ENCODE results near the gene AKNA. TPM values are rescaled to one million over a fixed set of nuclear protein-coding genes. Genes with fewer than 3 reads are reported as not detected.

AKNA gene
- total RNA-seq, 1 experiment from 2014 or later: 5.1 TPM

DNA sequence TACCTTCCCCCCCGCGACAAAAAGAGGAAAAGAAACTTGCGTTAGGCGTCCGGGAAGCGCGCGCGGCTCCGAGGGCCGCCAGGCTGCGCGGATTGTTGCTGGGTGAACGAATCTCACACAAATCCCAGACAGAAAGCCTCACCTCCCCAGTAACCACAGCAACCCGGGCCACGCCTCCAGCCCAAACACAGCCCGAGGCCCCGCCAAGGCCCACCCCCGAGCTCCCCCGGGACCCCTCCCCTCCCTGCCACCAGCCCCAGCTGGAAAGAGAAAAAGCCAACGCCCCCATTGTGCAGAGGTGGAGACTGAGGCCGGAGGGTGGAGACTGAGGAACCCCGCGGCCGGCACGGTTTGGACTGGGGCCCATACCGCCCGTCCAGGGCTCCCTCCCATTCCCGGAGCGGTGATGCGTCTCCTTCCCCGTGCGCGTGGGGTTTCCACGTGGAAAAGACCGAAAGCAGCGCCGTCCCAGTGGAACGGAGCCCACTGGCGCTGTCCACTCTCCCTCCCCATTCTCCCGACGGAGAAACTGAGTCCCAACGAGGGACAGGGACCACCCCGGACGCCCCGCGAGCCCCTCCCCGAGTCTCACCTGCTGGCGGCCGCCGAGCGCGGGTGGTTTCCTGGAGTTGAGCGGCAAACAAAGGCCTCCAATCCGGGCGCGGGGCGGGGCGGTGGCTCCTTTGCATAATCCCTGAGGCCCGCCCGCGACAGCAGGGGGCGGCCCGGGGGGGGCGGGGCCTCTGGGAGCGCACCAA is 10.2 kb upstream of the AKNA start:
- DNase-seq (ENCODE audit: low spot score): peak; percentile 79
- in situ Hi-C loops (cut with HindIII; ENCODE audit: low sequenced_read_pairs): no loop called here

DNA sequence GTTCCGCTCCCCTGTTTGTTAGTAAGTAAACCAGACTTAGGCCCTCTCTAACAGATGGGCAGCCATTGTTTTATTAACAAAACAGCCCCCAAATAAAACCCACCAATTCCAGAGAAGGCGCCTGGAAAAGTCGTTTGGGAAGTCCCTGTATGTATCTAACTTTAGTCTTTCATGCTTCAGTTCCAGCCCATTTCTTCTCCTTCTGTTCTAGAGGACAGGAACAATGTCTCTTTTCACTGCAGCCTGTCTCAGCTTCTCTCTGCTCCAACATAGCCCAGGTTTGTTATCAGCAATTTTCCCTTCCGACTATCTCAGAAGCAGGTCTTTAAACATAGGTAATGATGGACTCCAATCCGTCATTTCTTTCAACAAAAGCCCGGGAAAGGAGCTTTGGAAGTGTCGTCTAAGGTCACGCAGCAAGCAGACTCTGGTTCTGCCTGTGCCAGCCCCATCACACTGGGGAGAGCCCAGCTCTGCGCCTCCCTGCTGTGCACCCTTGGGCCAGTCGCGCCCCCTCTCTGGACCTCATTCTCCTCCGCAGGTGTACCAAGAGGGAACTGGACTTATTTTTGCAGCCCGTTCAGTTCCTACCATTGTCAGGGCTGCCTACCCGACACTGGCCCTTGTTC is 9.6 kb upstream of the AKNA start:
- in situ Hi-C loops (cut with HindIII; ENCODE audit: low sequenced_read_pairs): no loop called here
- no peak for DNase-seq (ENCODE audit: low spot score)

DNA sequence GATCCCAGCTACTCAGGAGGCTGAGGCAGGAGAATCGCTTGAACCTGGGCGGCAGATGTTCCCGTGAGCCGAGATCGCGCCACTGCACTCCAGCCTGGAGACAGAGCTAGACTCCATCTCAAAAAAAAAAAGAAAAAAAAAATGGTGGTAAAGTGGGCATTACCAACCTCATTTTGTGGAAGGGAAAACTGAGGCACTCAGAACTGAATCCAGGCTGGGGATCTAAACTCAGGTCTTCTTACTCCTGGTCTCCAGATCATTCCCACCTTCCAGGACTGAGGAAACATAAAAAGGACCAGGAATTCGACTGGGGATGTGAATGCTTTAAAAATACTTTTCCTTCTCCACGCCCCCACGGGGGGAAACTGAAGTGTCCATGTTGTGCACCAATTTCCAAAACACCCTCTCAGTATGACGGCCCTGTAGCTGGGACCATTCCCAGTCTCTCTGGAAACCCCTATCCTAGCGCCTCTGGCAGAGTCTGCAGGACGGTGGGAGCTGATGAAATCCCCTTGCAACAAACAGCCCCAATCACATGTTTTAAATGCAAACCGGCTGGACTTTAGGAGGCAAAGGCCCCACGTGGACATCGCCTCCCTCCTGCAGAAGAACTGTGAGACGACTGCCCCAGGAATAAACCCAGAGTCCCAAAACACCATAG is 8.9 kb upstream of the AKNA start:
- in situ Hi-C loops (cut with HindIII; ENCODE audit: low sequenced_read_pairs): no loop called here
- DNase-seq (ENCODE audit: low spot score): no peak

DNA sequence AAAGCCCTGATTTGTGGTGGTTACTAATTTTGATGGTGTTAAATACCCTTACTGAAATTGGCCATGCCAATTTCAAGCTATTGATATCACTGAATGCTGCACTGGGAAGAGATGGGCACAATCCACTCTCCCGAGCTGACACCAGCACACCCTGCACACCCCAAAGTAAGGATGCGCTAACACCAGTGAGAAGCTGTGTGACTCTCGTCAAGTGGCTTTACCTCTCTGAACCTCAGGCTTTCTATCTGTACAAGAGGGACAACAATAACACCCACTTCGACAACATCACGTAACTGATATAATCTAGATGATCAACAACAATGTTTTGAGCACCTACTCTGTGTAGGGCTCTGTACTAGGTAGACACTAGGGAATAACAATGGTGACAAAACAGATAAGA is 8.0 kb upstream of the AKNA start:
- in situ Hi-C loops (cut with HindIII; ENCODE audit: low sequenced_read_pairs): no loop called here
- DNase-seq (ENCODE audit: low spot score): no peak

DNA sequence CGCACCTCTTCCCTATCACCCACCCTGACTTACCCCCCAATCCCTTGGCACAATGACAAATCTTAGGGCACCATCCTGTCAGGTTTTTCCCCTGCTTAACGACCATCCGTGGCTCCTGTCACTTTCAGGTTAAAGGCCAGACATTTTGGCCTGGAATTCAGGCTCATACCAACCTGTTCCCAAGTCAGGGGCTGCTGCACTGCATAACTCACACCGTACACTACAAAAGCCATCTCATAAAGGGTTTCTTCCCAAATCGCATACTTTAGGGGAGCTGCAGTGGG is 7.5 kb upstream of the AKNA start:
- no peak for DNase-seq (ENCODE audit: low spot score)
- in situ Hi-C loops (cut with HindIII; ENCODE audit: low sequenced_read_pairs): no loop called here

DNA sequence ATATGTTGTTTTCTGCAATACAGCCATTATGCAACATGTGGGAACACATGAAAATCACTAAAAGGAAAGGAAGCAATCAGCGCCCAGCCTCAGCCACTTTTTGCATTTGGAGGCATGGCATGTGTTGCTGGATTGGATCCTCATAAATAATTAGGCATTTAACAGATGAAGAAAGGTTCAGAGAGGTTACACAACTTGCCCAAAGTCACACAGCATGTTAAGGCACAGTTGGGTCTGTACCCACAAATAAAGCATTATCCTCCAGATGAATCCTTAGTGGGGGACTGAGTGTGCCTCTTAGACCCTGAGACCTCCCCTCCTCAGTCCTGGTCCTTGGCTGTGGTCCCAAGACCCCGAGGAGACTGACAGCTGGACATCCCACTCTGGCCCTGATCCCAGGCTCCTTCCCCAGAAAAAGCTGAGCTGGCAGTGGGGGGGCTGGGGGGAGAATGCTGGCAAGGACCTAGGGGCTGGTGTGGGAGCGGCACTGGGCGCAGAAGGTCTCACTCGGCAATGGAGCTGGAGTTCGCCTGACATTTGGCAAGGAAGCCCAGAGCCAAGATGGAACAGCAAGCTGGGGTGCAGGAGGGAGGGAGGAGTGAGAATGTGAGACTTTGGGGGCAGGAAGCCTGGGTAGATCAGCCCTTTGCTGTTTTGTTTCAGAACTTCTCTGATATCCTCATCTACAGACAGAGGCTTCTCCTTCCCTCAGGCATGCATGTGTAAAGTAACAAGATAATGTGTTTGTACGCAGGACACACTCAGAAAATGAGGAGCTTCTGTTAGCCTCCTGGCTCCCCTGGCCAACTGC is 6.9 kb upstream of the AKNA start:
- no peak for DNase-seq (ENCODE audit: low spot score)
- in situ Hi-C loops (cut with HindIII; ENCODE audit: low sequenced_read_pairs): no loop called here

DNA sequence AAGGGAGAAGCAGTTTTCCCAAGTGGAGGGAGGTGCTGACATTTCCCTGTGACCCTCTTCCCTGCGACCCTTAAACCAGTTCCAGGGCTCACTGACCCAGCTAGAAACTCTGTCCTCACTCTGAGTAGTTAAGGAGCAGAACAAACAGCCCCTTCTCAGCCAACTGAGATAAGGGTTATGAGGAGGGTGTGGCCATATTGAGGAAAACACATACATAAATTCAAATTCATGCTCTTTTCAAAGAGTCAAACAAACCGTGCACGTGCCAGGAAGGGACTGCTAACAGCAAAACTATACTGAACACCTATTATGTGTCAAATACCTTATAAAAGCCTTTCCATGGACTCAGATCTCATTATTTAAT is 4.9 kb upstream of the AKNA start:
- DNase-seq (ENCODE audit: low spot score): no peak
- in situ Hi-C loops (cut with HindIII; ENCODE audit: low sequenced_read_pairs): no loop called here

DNA sequence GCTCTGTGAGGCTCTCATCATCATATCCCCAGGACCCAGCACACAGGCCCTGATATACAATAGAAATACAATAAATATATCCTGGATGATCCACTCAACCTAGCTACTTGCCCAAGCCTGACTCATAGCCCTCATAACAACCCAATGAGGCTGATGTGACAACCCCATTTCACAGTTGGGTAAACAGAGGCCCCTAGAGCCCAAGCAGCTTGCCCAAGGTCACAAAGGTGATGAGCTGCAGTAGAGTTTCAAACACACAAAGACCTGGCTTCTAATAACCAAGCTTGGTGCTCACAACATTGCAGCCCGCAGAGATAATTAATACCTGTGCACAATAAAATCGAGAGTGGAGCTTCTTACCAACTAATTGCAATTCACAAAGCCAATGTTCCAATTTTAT is 3.2 kb upstream of the AKNA start:
- DNase-seq (ENCODE audit: low spot score): no peak

DNA sequence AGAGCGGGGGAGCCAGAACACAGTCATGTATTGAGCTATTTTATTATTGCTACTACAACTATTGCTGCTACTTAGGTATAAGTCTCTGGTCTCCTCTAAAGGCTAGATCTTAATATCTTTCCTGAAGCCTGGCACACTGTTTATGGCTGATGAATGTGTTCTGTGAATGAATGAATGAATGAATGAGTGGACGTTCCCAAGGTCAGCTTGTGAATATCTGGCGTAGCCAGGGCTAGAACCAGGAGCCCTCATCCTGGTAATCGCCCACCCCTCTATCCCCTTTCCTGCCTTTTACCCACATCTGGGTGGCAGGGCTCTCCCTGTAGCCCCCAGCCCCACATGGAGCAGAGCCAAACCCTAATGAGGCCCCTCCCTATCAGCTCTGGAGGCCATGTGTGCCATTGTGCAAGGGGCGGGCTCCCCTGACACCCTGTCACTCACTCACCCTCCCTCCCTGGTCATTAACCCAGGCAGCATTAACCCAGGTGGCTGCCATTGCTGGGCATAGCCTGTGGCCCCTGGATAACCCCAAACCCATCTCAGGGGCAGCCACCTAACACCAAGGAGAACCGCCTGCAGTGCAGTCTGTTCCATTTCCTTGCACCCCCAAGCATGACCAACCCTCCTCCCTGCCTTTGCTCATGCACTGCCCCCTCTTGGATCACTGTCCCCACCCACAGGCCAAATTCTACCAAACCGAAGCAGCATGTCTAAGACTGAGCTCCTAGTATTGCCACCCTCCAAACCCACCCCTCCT is 2.0 kb upstream of the AKNA start:
- no peak for DNase-seq (ENCODE audit: low spot score)
- in situ Hi-C loops (cut with HindIII; ENCODE audit: low sequenced_read_pairs): no loop called here

More for the DNA sequence above, 3.2 kb upstream of the AKNA start:
- in situ Hi-C loops (cut with HindIII; ENCODE audit: low sequenced_read_pairs): no loop called here

DNA sequence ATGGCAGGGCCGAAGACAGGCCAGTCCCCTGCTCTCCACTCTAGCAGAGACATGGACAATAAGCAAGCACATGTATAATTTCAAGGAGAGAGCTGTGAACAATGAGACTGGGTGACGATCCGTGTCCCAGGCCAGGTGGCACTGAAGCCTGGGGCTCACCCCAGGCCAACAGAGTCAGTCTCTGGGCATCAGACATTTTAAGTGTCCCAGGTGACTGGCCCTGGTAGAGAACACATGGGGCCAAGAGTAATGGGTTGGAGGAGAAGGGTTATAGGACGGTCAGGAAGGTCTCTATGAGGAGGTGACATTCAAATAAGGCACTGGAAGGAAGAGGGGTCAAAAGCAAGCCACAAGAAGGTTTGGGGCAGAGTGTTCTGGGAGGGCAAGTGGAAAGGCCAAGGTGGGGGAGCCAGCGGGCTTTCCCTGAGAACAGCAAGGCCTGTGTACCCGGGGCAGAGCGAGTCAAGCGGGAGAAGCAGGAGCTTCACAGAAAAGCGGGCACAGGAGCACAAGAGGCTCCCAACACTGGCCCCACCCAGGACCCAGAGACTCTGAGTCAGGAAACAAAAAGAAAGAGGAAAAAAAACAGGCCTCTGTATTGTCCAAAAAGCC is 1.1 kb upstream of the AKNA start:
- in situ Hi-C loops (cut with HindIII; ENCODE audit: low sequenced_read_pairs): no loop called here
- no peak for DNase-seq (ENCODE audit: low spot score)

DNA sequence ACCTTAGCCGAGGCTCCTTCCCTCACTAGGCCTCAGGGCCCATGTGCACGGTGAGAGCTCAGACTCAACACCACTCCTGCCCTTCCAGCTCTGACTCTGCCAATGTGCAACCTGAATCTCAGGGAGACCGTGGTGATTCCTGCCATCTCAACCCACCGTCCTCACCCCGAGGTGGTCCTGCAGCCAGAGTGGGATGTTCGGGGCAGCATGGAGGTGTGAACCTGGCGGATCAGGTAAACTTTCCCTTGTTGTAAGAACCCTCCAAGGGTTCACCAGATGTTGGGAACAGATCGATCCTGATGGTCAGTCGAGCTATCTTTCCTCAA is 538 bp upstream of the AKNA start:
- in situ Hi-C loops (cut with HindIII; ENCODE audit: low sequenced_read_pairs): no loop called here

DNA sequence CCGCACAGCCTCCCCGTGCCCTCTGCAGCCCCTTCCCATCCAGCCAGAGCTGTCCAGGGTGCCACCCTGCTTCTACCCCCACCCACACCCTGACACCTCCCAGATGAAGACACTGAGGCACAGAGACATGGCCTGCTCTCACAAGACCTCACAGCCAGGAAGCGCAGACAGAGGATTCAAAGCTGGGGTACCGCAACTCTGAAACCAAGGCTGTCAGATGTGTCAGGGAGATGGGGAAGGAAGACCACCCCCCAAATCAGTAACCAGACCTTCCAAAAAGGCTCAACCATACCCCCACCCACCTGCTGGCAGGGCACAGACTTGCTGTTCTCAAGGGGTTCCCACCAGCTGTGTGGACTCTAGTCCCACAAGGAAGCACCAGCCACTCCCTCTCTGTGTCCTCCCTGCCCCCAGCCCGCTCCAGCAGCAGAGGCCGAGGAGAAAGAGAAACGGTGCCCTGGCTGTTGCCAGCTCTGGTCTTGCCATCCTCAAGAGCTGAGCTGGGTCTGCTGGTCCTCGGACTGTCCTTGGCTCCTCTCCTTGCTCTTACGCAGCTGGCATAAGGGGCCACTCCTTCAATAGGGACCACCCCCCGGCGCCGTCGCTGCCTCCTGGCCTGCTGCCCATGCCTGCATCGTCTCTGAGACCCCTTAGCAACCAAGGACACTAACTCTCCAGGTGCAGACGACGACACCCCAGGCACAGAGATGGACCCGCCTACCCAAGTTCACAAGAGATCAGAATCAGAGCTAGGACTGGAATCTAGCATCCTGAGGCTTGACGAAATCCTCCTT is 699 bp downstream of the AKNA start:
- in situ Hi-C loops (cut with HindIII; ENCODE audit: low sequenced_read_pairs): no loop called here

More for the DNA sequence above, 538 bp upstream of the AKNA start:
- DNase-seq (ENCODE audit: low spot score): no peak

DNA sequence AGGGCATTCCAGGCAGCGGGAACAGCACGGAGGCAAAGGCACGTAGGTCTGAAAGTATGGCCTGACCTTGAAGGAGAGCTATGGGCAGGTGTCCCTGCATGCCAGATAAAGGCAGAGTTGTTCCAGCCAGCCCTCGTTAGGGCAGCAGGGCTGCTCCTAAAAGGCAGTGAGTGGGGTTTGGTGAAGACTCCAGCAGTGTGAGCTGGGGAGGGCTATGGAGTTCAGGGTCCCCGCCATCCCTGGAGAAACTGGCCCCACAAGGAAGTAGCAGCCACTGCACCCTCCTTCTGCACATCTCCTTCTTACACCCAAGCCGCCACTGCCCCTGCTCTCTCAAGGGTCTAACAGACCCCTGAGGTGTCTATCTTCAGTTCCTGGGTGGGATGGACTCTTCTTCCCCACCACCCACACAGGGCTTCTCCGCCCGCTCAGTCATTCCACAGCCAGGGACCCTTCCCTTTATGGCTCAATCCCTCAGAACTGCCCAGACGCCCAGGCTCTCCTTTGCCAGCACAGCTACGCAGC is 1.4 kb downstream of the AKNA start:
- in situ Hi-C loops (cut with HindIII; ENCODE audit: low sequenced_read_pairs): no loop called here
- no peak for DNase-seq (ENCODE audit: low spot score)

More for the DNA sequence above, 699 bp downstream of the AKNA start:
- no peak for DNase-seq (ENCODE audit: low spot score)

DNA sequence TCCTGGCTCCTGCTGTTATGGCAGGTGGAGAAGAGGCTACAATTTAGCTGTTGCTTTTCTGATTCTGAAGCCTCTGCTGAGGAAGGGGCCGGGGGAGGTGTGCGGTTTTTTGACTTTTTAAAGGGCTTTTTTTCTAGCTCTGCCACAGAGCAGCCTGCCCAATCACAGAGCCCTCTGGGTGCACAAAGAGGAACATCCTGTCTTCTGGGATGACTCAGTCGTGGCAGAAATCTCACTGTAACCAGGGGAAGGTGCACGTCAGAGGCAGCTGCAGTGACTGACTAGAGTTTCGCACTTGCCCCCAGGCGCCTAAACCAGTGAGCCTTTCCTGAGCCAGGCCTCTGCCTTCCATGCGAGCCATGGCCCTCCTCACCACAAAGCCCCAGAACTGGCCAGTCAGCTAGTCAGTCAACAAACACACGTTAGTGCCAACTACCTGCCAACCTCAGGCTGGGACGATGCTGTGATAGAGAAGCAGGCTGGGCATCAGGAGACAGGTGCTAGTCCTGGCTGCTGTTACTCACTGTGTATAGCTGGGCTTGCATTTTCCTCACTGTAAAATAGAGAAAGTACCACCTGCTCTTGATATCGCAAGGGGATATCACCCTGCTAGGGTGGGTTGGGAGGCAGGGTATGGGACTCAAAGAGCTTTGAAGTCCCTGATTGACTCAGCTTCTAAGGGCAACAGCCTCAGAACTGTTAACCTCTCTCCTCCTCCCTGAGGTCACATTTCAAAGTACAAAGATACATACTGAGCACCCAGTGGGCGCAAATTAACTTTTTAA is 2.2 kb downstream of the AKNA start:
- DNase-seq (ENCODE audit: low spot score): no peak
- in situ Hi-C loops (cut with HindIII; ENCODE audit: low sequenced_read_pairs): no loop called here

DNA sequence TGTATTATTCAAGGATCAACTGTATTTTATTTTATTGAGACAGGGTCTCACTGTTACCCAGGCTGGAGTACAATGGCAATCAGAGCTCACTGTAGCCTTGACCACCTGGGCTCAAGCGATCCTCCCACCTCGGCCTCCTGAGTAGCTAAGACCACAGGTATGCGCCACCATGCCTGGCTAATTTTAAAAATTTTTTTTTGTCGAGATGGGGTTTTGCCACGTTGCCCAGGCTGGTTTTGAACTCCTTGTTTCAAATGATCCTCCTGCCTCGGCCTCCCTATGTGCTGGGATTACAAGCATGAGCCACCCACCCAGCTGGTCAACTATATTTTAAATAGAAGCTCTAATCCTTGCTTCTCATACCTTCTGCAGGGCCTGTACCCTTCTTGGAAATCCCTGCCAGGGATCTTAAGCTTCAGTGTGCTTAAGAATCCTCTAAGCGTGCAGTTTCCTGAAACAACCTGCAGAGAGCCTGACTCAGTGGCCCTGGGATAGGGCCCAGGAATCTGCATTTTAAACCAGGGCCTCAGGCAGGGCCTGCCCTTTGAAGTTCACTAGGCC is 2.9 kb downstream of the AKNA start:
- in situ Hi-C loops (cut with HindIII; ENCODE audit: low sequenced_read_pairs): no loop called here
- DNase-seq (ENCODE audit: low spot score): no peak

DNA sequence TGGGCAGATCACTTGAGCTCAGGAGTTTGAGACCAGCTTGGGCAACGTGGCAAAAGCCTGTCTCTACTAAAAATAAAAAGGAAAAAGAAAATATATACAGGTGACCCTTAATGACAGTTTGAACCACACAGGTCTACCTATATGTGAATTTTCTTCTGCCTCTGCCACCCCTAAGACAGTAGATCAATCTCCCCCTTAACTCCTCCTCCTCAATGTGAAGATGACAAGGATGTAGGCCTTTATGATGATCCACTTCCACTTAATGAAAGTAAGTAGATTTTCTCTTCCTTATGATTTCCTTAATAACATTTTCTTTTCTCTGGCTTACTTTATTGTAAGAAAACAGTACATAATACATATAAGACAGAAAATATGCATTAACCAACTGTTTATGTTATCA is 3.4 kb downstream of the AKNA start:
- in situ Hi-C loops (cut with HindIII; ENCODE audit: low sequenced_read_pairs): no loop called here
- DNase-seq (ENCODE audit: low spot score): no peak
